22Rv1 (cell line): ENCODE measurements around the gene FNTB.

Experiments used
- ZFX ChIP-seq: fragments of 450-650 bp; IDR thresholded peaks from 2 replicates; pipeline ENCODE4 v1.6.1; 2017; ENCODE audit warnings: antibody characterized with exemption, borderline replicate concordance
- TF ChIP-seq, protein P1 (sequence below): fragments of 450-650 bp; IDR thresholded peaks from 2 replicates; pipeline ENCODE4 v1.5.1; 2017; ENCODE audit warnings: mild to moderate bottlenecking

DNA sequence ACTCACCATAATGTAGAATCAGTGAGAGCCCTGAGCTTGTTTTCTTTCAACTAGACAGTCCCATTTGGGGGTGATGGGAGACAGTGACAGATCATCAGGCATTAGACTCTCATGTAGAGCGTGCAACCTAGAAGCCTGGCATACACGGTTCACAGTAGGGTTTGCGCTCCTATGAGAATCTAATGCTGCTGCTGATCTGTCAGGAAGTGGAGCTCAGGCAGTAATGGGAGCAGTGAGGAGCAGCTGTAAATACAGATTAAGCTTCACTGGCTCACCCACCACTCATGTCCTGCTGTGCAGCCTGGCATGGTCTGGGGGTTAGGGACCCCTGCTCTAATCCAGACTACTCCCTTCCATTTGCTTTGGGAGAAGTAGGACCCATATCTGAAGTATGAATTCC lies 55.6 kb downstream of the FNTB start:
- TF ChIP-seq, protein P1, sequence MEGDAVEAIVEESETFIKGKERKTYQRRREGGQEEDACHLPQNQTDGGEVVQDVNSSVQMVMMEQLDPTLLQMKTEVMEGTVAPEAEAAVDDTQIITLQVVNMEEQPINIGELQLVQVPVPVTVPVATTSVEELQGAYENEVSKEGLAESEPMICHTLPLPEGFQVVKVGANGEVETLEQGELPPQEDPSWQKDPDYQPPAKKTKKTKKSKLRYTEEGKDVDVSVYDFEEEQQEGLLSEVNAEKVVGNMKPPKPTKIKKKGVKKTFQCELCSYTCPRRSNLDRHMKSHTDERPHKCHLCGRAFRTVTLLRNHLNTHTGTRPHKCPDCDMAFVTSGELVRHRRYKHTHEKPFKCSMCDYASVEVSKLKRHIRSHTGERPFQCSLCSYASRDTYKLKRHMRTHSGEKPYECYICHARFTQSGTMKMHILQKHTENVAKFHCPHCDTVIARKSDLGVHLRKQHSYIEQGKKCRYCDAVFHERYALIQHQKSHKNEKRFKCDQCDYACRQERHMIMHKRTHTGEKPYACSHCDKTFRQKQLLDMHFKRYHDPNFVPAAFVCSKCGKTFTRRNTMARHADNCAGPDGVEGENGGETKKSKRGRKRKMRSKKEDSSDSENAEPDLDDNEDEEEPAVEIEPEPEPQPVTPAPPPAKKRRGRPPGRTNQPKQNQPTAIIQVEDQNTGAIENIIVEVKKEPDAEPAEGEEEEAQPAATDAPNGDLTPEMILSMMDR: no peak
- TF ChIP-seq ZFX: no peak
